Islet precursor cell (in vitro differentiated cells): ENCODE measurements around the gene SLC25A21.

Experiments
- DNase-seq: peaks from one replicate; pipeline ENCODE4 v3.0.0-alpha.2; 2018

SLC25A21 gene

GRCh38 chr14:36976571-36977023, 195.8 kb downstream of the SLC25A21 start:
- DNase-seq: peak; percentile 58

- DNase-seq: no peak
These were observed 196.6 kb downstream of the SLC25A21 start for GRCh38 chr14:36975834-36976233.

GRCh38 chr14:36974985-36975384, 197.4 kb downstream of the SLC25A21 start:
- no peak for DNase-seq

GRCh38 chr14:36973806-36974442, 198.5 kb downstream of the SLC25A21 start:
- no peak for DNase-seq

GRCh38 chr14:36971263-36971855, 201.0 kb downstream of the SLC25A21 start:
- no peak for DNase-seq

- no peak for DNase-seq
These were observed 204.4 kb downstream of the SLC25A21 start for GRCh38 chr14:36967892-36968555.

GRCh38 chr14:36955967-36956366, 216.4 kb downstream of the SLC25A21 start:
- no peak for DNase-seq

- DNase-seq: no peak
These were observed 217.0 kb downstream of the SLC25A21 start for GRCh38 chr14:36955376-36955775.

- no peak for DNase-seq
These were observed 219.7 kb downstream of the SLC25A21 start for GRCh38 chr14:36952689-36953088.

- no peak for DNase-seq
These were observed 221.0 kb downstream of the SLC25A21 start for GRCh38 chr14:36951380-36951911.

- DNase-seq: no peak
These were observed 221.6 kb downstream of the SLC25A21 start for GRCh38 chr14:36950812-36951211.

GRCh38 chr14:36949371-36949770, 223.0 kb downstream of the SLC25A21 start:
- DNase-seq: no peak

- DNase-seq: no peak
These were observed 224.1 kb downstream of the SLC25A21 start for GRCh38 chr14:36948157-36948859.

- no peak for DNase-seq
These were observed 225.0 kb downstream of the SLC25A21 start for GRCh38 chr14:36947362-36947761.

GRCh38 chr14:36946872-36947271, 225.5 kb downstream of the SLC25A21 start:
- DNase-seq: no peak

- DNase-seq: no peak
These were observed 227.9 kb downstream of the SLC25A21 start for GRCh38 chr14:36944307-36945010.

- DNase-seq: no peak
These were observed 229.7 kb downstream of the SLC25A21 start for GRCh38 chr14:36942522-36943245.

GRCh38 chr14:36941783-36942521, 230.5 kb downstream of the SLC25A21 start:
- peak; percentile 78 for DNase-seq

GRCh38 chr14:36940476-36940875, 231.9 kb downstream of the SLC25A21 start:
- DNase-seq: no peak

GRCh38 chr14:36939265-36939664, 233.1 kb downstream of the SLC25A21 start:
- no peak for DNase-seq

GRCh38 chr14:36938678-36939077, 233.7 kb downstream of the SLC25A21 start:
- DNase-seq: no peak
